ENCODE measurements around the gene CYTH1. TPM values are rescaled to one million over a fixed set of nuclear protein-coding genes. Genes with fewer than 3 reads are reported as not detected.

CYTH1 gene
- total RNA-seq, 1 donor = 21.4 TPM

DNA sequence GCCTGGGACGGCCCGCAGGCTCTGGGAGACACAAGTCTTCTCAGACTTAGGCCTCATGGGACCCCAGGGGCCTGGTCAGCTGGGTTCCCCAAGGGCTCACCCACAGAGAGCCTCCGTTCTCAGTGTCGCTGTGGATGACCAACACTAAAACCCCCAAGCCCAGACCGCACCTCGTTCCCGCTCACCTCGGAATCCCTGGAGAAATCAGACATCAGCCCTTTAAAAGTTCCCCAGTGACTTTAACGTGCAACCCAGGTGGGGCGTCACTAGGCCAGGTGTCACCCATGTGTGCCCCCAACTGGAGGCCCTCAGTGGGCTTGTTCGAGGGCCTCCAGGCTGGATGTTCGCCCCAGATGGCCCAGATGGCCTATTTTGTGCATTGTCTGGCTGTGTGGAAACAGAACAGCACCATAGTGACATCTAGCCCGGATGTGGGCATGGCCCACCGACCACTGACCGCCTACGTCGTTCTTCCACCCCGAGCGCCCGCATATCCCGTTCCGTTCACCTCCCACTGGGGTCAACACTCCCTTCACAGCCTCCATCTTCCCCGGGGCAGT is 152.6 kb downstream of the CYTH1 start:
- no peak for DNase-seq (ENCODE audit: insufficient read length, low spot score, missing footprints)
- Histone ChIP-seq H3K4me2 (ENCODE audit: insufficient read depth, low read length) (no peak overlapping the region), H3K9me3 (ENCODE audit: low read depth, low read length) (no peaks in the 10 kb centered on the region), H3K4me3 (ENCODE audit: insufficient read depth, low read length) (no peak overlapping the region), H3K36me3 (ENCODE audit: insufficient read depth, low read length) (no peaks in the 10 kb centered on the region), H3K79me2 (ENCODE audit: insufficient read depth, low read length) (no peaks in the 10 kb centered on the region), H4K20me1 (ENCODE audit: insufficient read depth, low read length) (no peaks in the 10 kb centered on the region), H3K4me1 (ENCODE audit: insufficient read depth, low read length) (no peaks in the 10 kb centered on the region), H3K27ac (ENCODE audit: low read depth, low read length) (no peak overlapping the region), H3K27me3 (ENCODE audit: insufficient read depth, low read length) (no peaks in the 10 kb centered on the region), H2AFZ (ENCODE audit: low read length) (no peak overlapping the region)
- TF ChIP-seq, protein P1, sequence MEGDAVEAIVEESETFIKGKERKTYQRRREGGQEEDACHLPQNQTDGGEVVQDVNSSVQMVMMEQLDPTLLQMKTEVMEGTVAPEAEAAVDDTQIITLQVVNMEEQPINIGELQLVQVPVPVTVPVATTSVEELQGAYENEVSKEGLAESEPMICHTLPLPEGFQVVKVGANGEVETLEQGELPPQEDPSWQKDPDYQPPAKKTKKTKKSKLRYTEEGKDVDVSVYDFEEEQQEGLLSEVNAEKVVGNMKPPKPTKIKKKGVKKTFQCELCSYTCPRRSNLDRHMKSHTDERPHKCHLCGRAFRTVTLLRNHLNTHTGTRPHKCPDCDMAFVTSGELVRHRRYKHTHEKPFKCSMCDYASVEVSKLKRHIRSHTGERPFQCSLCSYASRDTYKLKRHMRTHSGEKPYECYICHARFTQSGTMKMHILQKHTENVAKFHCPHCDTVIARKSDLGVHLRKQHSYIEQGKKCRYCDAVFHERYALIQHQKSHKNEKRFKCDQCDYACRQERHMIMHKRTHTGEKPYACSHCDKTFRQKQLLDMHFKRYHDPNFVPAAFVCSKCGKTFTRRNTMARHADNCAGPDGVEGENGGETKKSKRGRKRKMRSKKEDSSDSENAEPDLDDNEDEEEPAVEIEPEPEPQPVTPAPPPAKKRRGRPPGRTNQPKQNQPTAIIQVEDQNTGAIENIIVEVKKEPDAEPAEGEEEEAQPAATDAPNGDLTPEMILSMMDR (IDR thresholded peaks at IDR 0.05; ENCODE audit: extremely low read depth, low read depth, low read length) = no peak

DNA sequence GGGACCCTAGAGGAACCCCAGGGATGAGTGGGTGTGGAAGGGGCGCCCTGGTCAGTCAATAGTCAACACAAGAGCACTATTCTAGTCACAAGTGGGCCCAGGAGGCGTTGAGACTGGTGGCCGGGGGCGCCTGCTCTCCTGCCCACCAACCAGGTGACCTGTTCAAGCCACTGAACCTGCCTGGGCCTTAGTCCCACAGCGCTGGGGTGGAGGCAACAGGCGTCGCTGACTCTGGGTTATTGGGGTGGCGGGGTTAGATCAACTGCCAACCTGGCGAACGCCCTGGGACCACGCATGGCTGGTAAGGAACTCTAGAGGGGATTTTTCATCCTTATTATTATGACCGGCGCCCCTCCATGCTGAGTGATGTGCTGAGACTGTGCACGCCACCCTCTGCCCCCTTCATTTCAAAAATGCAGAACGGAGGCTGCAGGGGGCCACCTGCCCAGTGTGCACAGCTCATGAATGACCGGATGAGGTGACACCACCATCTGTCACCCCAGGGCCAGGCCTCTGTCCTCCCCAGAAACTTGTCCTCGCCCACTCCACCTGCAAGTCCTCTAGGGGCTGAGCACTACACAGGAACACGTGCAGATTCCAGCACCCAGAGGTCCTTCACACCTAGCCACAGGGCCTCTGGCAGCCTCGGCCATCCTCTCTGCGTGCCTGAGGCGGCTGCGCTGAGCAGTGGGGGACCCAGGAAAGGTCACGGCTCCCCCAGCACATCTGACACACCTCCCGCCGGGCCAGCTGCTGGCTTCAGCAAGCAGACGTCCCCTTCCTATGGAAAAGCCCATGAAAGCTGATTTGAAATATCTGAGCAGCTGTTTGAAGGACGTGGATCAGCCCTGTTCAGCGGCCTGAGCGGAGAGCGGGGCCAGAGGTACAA is 153.3 kb downstream of the CYTH1 start:
- no peaks in the 10 kb centered on the region for H3K27me3 ChIP-seq (ENCODE audit: insufficient read depth, low read length)
- H3K4me3 ChIP-seq (ENCODE audit: insufficient read depth, low read length) = no peak overlapping the region
- DNase-seq (ENCODE audit: insufficient read length, low spot score, missing footprints) = no peak
- H3K4me2 ChIP-seq (ENCODE audit: insufficient read depth, low read length) = no peak overlapping the region
- H3K27ac ChIP-seq (ENCODE audit: low read depth, low read length) = no peak overlapping the region
- TF ChIP-seq, protein P1 (IDR thresholded peaks at IDR 0.05; ENCODE audit: extremely low read depth, low read depth, low read length) = no peak
- no peaks in the 10 kb centered on the region for H3K79me2 ChIP-seq (ENCODE audit: insufficient read depth, low read length)
- no peaks in the 10 kb centered on the region for H4K20me1 ChIP-seq (ENCODE audit: insufficient read depth, low read length)
- H3K4me1 ChIP-seq (ENCODE audit: insufficient read depth, low read length) = no peaks in the 10 kb centered on the region
- no peaks in the 10 kb centered on the region for H3K9me3 ChIP-seq (ENCODE audit: low read depth, low read length)
- no peak overlapping the region for H2AFZ ChIP-seq (ENCODE audit: low read length)
- no peaks in the 10 kb centered on the region for H3K36me3 ChIP-seq (ENCODE audit: insufficient read depth, low read length)

DNA sequence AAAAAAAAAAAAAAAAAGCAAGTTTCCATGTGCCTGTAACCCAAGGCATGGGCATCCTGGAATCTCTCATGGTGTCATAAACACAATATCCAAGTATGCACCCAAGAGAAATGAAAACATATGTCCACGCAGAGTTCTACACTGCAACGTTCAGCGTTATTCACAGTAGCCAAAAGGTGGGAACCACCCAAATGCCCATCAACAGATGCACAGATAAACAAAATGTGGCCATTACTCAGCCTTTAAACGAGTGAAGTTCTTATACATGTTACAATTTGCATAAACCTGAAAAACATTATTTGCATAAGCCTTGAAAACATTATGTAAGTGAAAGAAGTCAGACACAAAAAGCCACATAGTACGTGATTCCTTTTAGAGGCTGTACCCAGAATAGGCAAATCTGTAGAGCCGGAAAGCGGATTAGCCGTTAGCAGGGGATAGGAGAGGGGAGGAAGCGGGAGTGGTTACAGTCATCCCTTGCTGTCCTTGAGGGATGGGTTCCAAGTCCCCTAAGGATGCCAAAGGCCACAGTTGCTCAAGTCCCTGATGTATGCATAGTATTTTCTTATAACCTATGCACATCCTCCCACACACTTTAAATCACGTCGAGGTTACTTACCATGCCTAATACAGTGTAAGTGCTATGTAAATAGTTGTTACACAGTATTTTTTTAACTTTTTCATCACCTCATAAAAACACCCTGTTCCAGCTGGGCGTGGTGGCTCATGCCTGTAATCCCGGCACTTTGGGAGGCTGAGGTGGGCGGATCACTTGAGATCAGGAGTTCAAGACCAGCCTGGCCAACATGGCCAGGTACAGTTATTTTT is 157.5 kb downstream of the CYTH1 start:
- Histone ChIP-seq H3K27ac (ENCODE audit: low read depth, low read length) (no peak overlapping the region), H3K4me3 (ENCODE audit: insufficient read depth, low read length) (no peak overlapping the region), H3K4me1 (ENCODE audit: insufficient read depth, low read length) (no peaks in the 10 kb centered on the region), H3K9me3 (ENCODE audit: low read depth, low read length) (no peaks in the 10 kb centered on the region), H3K4me2 (ENCODE audit: insufficient read depth, low read length) (no peak overlapping the region), H4K20me1 (ENCODE audit: insufficient read depth, low read length) (no peaks in the 10 kb centered on the region), H2AFZ (ENCODE audit: low read length) (no peak overlapping the region), H3K27me3 (ENCODE audit: insufficient read depth, low read length) (no peaks in the 10 kb centered on the region), H3K36me3 (ENCODE audit: insufficient read depth, low read length) (no peaks in the 10 kb centered on the region), H3K79me2 (ENCODE audit: insufficient read depth, low read length) (no peaks in the 10 kb centered on the region)
- no peak for DNase-seq (ENCODE audit: insufficient read length, low spot score, missing footprints)
- TF ChIP-seq, protein P1 (IDR thresholded peaks at IDR 0.05; ENCODE audit: extremely low read depth, low read depth, low read length) = no peak

Small RNA genes within 50 kb of the gene (small RNA-seq; reads per million reads assigned to genes)
- gene RNU6-638P = not detected

Other genes with a start within 250 kb of the CYTH1 start
- gene DNAH17, start 204.9 kb downstream of the CYTH1 start, total RNA-seq = under 0.01 TPM in 2 replicates
- gene USP36, start 58.5 kb upstream of the CYTH1 start, total RNA-seq = 30.8 and 34.8 TPM in 2 replicates
- gene CEP295NL, start 120.9 kb upstream of the CYTH1 start, total RNA-seq = 2.5 and 5.3 TPM in 2 replicates
- 164 and 171 TPM in 2 replicates for gene TIMP2, start 143.1 kb upstream of the CYTH1 start, total RNA-seq
- 388 and 457 TPM in 2 replicates for gene LGALS3BP, start 197.7 kb upstream of the CYTH1 start, total RNA-seq
- 49.2 and 51.3 TPM in 2 replicates for gene CANT1, start 227.5 kb upstream of the CYTH1 start, total RNA-seq
- gene C1QTNF1, start 241.9 kb upstream of the CYTH1 start, total RNA-seq = 13.8 and 14.4 TPM in 2 replicates